K562 (cell line): Measurements from ENCODE around the gene HTR4. TPM values are rescaled to one million over a fixed set of nuclear protein-coding genes. Genes with fewer than 3 reads are reported as not detected.
A peak's percentile ranks its signal among the peaks of the same experiment; 100 is the strongest.

Experiments
- KLF6 ChIP-seq: fragments of 250-450 bp; sonication (Bioruptor Pico); IDR thresholded peaks from 2 replicates; pipeline ENCODE4 v1.4.0; 2020; ENCODE audit warnings: mild to moderate bottlenecking, moderate library complexity, borderline replicate concordance
- POU5F1 ChIP-seq: fragments of 150-350 bp; IDR thresholded peaks from 2 replicates; pipeline ENCODE4 v1.6.1; 2014; ENCODE audit warnings: borderline replicate concordance, low read length, low read depth, mild to moderate bottlenecking; ENCODE audit not compliant: partially characterized antibody
- RB1 ChIP-seq: fragments of 450-650 bp; IDR thresholded peaks from 2 replicates; pipeline ENCODE4 v1.6.1; 2017; ENCODE audit warnings: low read depth, mild to moderate bottlenecking
- SPI1 ChIP-seq: IDR thresholded peaks from 2 replicates; pipeline ENCODE4 v1.6.1; 2011; ENCODE audit warnings: low read depth, low read length, control low read depth, borderline replicate concordance
- polyA plus RNA-seq, 8 experiments: library from polyadenylated mRNA; depleted of rRNA in 4 of 8; stranded (reverse) in 5 of 8; unstranded in 3 of 8; fragments of >200 nt; fragmentation: Nextera tagmentation in 2 of 8; fragmentation: Illumina TruSeq in 1 of 8; extraction: Ambion mirVana in 2 of 8; extraction: Trizol in 1 of 8; gene quantifications; 2 replicates each; pipeline versions ENCODE4 v1.2.1 to v1.2.3, GENCODE V29; 2011 to 2014; ENCODE audit warnings: inconsistent platforms in 1 of 8, missing spikeins in 1 of 8
- total RNA-seq, 7 experiments: library from RNA; depleted of rRNA in 6 of 7; stranded (reverse); fragments of >200 nt in 6 of 7; fragmentation: Illumina TruSeq in 2 of 7; extraction: Trizol in 2 of 7; gene quantifications; 2 replicates each; pipeline versions ENCODE4 v1.2.1 to v1.2.3, GENCODE V29; 2011 to 2021; ENCODE audit warnings: low replicate concordance in 1 of 7
- TF ChIP-seq, protein P1 (sequence below): IDR thresholded peaks from 3 replicates; pipeline ENCODE4 v1.6.1; 2011; ENCODE audit warnings: borderline replicate concordance, mild to moderate bottlenecking; ENCODE audit not compliant: insufficient read length, insufficient read depth
- TF ChIP-seq, protein P2 (sequence below): sonication (generic); formaldehyde crosslinking; IDR thresholded peaks from 2 replicates; pipeline ENCODE4 v1.8.0; 2023; ENCODE audit warnings: mild to moderate bottlenecking, missing genetic modification reagents
- TF ChIP-seq, protein P3 (sequence below), 2 experiments: fragments of 450-650 bp in 1 of 2; IDR thresholded peaks; 2 replicates each; pipeline ENCODE4 v1.6.1; 2011 to 2017; ENCODE audit warnings: low read depth in 2 of 2, antibody characterized with exemption in 1 of 2, borderline replicate concordance in 1 of 2, low read length in 1 of 2, mild to moderate bottlenecking in 1 of 2, mixed read lengths in 1 of 2; ENCODE audit not compliant: control insufficient read depth in 1 of 2
- TF ChIP-seq, protein P4 (sequence below), 3 experiments: fragments of 200-800 bp in 1 of 3; fragments of 250-450 bp in 1 of 3; fragments of 450-650 bp in 1 of 3; sonication (Bioruptor Pico) in 1 of 3; sonication (Bioruptor generic) in 1 of 3; formaldehyde crosslinking in 1 of 3; IDR thresholded peaks; 2 replicates each; pipeline versions ENCODE4 v1.6.1 to v1.8.0; 2016 to 2022; ENCODE audit warnings: mild to moderate bottlenecking in 2 of 3, missing genetic modification characterization in 2 of 3, missing compliant biosample characterization in 1 of 3, moderate library complexity in 1 of 3
- TF ChIP-seq, protein P5 (sequence below): fragments of 200-400 bp; formaldehyde crosslinking; IDR thresholded peaks from 2 replicates; pipeline ENCODE4 v1.6.1; 2017; ENCODE audit warnings: mild to moderate bottlenecking, low read depth, low read length, moderate library complexity

HTR4 gene
- total and polyA plus RNA-seq, 9 of the 15 experiments (the other 6 are each of a cell fraction or from before 2014, with no cell fraction given): 0.13 TPM; not detected in 8

DNA sequence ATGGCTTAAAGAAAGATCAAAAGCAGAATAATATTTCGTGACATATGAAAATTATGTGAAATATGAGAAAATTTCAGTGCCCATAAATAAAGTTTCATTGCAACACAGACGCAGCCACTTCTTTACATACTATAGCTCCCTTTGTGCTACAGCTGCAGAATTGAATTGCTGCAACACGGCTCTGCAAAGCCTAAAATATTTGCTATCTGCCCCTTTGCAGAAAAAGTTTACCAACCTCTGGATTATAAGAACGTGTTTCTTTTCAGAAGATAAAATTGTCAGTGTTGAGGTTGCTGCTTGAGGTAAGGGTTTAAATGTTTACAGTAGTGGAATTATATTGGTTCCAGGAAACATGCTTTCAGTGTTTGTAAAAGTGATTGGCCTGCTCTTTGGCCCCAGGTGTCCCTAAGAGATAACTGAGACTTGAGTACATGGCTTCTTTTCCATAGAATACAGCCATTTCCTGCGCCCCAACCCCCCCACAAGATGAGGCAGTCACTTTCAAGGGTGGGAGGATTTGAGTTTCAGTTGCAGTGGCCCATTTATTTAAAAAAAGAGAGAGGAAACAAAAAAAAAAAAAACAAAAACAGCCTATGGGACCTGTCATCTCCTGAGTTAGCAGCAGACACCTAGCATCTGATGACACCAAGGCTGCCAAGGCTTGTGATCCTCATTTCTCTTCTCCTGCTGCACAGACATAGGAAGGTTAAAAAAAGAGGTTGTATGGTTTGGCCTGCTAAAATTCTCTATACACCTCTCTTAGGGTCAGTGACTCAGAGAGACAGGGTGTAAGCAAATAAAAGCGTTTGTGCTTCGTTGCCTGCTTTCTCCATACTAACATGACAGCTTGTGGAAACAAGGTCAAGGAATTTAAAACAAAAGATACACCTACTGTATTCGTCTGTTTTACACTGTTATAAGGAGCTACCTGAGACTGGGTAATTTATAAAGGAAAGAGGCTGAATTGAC, 28.0 kb upstream of the HTR4 start (continued):
- TF ChIP-seq, protein P1, sequence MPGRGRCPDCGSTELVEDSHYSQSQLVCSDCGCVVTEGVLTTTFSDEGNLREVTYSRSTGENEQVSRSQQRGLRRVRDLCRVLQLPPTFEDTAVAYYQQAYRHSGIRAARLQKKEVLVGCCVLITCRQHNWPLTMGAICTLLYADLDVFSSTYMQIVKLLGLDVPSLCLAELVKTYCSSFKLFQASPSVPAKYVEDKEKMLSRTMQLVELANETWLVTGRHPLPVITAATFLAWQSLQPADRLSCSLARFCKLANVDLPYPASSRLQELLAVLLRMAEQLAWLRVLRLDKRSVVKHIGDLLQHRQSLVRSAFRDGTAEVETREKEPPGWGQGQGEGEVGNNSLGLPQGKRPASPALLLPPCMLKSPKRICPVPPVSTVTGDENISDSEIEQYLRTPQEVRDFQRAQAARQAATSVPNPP: no peak
- TF ChIP-seq SPI1 (no peak), POU5F1 (no peak), KLF6 (no peak), RB1 (peak; percentile 42; the same call in 1 of the 2 replicates)
- TF ChIP-seq, protein P2, sequence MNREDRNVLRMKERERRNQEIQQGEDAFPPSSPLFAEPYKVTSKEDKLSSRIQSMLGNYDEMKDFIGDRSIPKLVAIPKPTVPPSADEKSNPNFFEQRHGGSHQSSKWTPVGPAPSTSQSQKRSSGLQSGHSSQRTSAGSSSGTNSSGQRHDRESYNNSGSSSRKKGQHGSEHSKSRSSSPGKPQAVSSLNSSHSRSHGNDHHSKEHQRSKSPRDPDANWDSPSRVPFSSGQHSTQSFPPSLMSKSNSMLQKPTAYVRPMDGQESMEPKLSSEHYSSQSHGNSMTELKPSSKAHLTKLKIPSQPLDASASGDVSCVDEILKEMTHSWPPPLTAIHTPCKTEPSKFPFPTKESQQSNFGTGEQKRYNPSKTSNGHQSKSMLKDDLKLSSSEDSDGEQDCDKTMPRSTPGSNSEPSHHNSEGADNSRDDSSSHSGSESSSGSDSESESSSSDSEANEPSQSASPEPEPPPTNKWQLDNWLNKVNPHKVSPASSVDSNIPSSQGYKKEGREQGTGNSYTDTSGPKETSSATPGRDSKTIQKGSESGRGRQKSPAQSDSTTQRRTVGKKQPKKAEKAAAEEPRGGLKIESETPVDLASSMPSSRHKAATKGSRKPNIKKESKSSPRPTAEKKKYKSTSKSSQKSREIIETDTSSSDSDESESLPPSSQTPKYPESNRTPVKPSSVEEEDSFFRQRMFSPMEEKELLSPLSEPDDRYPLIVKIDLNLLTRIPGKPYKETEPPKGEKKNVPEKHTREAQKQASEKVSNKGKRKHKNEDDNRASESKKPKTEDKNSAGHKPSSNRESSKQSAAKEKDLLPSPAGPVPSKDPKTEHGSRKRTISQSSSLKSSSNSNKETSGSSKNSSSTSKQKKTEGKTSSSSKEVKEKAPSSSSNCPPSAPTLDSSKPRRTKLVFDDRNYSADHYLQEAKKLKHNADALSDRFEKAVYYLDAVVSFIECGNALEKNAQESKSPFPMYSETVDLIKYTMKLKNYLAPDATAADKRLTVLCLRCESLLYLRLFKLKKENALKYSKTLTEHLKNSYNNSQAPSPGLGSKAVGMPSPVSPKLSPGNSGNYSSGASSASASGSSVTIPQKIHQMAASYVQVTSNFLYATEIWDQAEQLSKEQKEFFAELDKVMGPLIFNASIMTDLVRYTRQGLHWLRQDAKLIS (CRISPR knock-in tag): 0 out of 2 replicates have a peak, but pooled peaks have one; percentile 51
- TF ChIP-seq, protein P3, sequence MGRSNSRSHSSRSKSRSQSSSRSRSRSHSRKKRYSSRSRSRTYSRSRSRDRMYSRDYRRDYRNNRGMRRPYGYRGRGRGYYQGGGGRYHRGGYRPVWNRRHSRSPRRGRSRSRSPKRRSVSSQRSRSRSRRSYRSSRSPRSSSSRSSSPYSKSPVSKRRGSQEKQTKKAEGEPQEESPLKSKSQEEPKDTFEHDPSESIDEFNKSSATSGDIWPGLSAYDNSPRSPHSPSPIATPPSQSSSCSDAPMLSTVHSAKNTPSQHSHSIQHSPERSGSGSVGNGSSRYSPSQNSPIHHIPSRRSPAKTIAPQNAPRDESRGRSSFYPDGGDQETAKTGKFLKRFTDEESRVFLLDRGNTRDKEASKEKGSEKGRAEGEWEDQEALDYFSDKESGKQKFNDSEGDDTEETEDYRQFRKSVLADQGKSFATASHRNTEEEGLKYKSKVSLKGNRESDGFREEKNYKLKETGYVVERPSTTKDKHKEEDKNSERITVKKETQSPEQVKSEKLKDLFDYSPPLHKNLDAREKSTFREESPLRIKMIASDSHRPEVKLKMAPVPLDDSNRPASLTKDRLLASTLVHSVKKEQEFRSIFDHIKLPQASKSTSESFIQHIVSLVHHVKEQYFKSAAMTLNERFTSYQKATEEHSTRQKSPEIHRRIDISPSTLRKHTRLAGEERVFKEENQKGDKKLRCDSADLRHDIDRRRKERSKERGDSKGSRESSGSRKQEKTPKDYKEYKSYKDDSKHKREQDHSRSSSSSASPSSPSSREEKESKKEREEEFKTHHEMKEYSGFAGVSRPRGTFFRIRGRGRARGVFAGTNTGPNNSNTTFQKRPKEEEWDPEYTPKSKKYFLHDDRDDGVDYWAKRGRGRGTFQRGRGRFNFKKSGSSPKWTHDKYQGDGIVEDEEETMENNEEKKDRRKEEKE (IDR thresholded peaks at IDR 0.05; ENCODE audit: borderline replicate concordance in 1 of 2, control insufficient read depth in 1 of 2, low read depth in 2 of 2, low read length in 1 of 2): no peak
- TF ChIP-seq, protein P4, sequence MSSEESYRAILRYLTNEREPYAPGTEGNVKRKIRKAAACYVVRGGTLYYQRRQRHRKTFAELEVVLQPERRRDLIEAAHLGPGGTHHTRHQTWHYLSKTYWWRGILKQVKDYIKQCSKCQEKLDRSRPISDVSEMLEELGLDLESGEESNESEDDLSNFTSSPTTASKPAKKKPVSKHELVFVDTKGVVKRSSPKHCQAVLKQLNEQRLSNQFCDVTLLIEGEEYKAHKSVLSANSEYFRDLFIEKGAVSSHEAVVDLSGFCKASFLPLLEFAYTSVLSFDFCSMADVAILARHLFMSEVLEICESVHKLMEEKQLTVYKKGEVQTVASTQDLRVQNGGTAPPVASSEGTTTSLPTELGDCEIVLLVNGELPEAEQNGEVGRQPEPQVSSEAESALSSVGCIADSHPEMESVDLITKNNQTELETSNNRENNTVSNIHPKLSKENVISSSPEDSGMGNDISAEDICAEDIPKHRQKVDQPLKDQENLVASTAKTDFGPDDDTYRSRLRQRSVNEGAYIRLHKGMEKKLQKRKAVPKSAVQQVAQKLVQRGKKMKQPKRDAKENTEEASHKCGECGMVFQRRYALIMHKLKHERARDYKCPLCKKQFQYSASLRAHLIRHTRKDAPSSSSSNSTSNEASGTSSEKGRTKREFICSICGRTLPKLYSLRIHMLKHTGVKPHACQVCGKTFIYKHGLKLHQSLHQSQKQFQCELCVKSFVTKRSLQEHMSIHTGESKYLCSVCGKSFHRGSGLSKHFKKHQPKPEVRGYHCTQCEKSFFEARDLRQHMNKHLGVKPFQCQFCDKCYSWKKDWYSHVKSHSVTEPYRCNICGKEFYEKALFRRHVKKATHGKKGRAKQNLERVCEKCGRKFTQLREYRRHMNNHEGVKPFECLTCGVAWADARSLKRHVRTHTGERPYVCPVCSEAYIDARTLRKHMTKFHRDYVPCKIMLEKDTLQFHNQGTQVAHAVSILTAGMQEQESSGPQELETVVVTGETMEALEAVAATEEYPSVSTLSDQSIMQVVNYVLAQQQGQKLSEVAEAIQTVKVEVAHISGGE (CRISPR knock-in tag; IDR thresholded peaks at IDR 0.05): no peak
- TF ChIP-seq, protein P5, sequence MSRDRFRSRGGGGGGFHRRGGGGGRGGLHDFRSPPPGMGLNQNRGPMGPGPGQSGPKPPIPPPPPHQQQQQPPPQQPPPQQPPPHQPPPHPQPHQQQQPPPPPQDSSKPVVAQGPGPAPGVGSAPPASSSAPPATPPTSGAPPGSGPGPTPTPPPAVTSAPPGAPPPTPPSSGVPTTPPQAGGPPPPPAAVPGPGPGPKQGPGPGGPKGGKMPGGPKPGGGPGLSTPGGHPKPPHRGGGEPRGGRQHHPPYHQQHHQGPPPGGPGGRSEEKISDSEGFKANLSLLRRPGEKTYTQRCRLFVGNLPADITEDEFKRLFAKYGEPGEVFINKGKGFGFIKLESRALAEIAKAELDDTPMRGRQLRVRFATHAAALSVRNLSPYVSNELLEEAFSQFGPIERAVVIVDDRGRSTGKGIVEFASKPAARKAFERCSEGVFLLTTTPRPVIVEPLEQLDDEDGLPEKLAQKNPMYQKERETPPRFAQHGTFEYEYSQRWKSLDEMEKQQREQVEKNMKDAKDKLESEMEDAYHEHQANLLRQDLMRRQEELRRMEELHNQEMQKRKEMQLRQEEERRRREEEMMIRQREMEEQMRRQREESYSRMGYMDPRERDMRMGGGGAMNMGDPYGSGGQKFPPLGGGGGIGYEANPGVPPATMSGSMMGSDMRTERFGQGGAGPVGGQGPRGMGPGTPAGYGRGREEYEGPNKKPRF: no peak
